IMR-90 (cell line): ENCODE results near the gene HIVEP3. TPM values are rescaled to one million over a fixed set of nuclear protein-coding genes. Genes with fewer than 3 reads are reported as not detected.

Experiments used
- ATAC-seq: fragments of 200-7000 bp; cut with Tn5 transposase; 2 replicates; pipeline ENCODE4 v1.9.1; 2020; ENCODE audit warnings: low read depth, mild to moderate bottlenecking, moderate library complexity
- BruUV-seq: library from RNA; stranded (reverse); fragments of 400-500 nt; replicated peaks from 2 replicates; lab custom pipeline; 2021; lab: Mats Ljungman, UMichigan
- CTCF ChIA-PET: fragments of 300-600 bp; formaldehyde crosslinking; extraction: SDS; loops from one replicate; lab custom pipeline; 2021; ENCODE audit warnings: antibody characterized with exemption; lab: Yijun Ruan, JAX
- POLR2A ChIA-PET: fragments of 300-600 bp; sonication (Branson Sonifier 250); formaldehyde crosslinking; loops from one replicate; lab custom pipeline; 2022; ENCODE audit warnings: antibody characterized with exemption; ENCODE audit not compliant: unreplicated experiment; lab: Charles Lee
- DNase-seq: peaks from one replicate; pipeline ENCODE4 v3.0.0; 2013
- H2AFZ ChIP-seq: replicated peaks from 2 replicates; pipeline ENCODE3; 2013; ENCODE audit warnings: low read length, mild to moderate bottlenecking; ENCODE audit not compliant: poor library complexity
- H2AK5ac ChIP-seq: 2 replicates; pipeline ENCODE4 v1.6.1; 2013; ENCODE audit warnings: low read depth, low read length, inconsistent platforms
- H2AK9ac ChIP-seq: replicated peaks from 2 replicates; pipeline ENCODE3; 2013; ENCODE audit warnings: mild to moderate bottlenecking, low read depth, low read length, moderate library complexity; ENCODE audit not compliant: poor library complexity
- H2BK120ac ChIP-seq: 2 replicates; pipeline ENCODE4 v1.6.1; 2013; ENCODE audit warnings: low read depth, low read length, inconsistent platforms
- H2BK15ac ChIP-seq: 3 replicates; pipeline ENCODE4 v1.6.1; 2013; ENCODE audit warnings: low read depth, low read length, inconsistent platforms
- H2BK20ac ChIP-seq: 2 replicates; pipeline ENCODE4 v1.6.1; 2013; ENCODE audit warnings: low read depth, mild to moderate bottlenecking, inconsistent platforms, low read length, moderate library complexity
- H2BK5ac ChIP-seq: 2 replicates; pipeline ENCODE4 v1.6.1; 2013; ENCODE audit warnings: mild to moderate bottlenecking, low read depth, low read length, inconsistent platforms; ENCODE audit not compliant: poor library complexity, severe bottlenecking
- H3K14ac ChIP-seq: replicated peaks from 2 replicates; pipeline ENCODE4 v1.6.1; 2013; ENCODE audit warnings: low read depth, low read length, inconsistent platforms
- H3K18ac ChIP-seq: 2 replicates; pipeline ENCODE4 v1.6.1; 2013; ENCODE audit warnings: low read depth, low read length, control low read depth
- H3K23ac ChIP-seq: 2 replicates; pipeline ENCODE4 v1.6.1; 2013; ENCODE audit warnings: low read depth, low read length, inconsistent platforms
- H3K27ac ChIP-seq: 2 replicates; pipeline ENCODE4 v1.5.1; 2013; ENCODE audit warnings: mild to moderate bottlenecking, control low read depth, low read length; ENCODE audit not compliant: insufficient read depth
- H3K27me3 ChIP-seq: 2 replicates; pipeline ENCODE4 v1.6.1; 2013; ENCODE audit warnings: low read length; ENCODE audit not compliant: control insufficient read depth, insufficient read depth
- H3K36me3 ChIP-seq: 2 replicates; pipeline ENCODE4 v1.6.1; 2013; ENCODE audit warnings: low read length, mixed read lengths; ENCODE audit not compliant: control insufficient read depth, insufficient read depth
- H3K4ac ChIP-seq: 2 replicates; pipeline ENCODE4 v1.6.1; 2013; ENCODE audit warnings: low read depth, low read length, inconsistent platforms
- H3K4me1 ChIP-seq: 2 replicates; pipeline ENCODE4 v1.6.1; 2013; ENCODE audit warnings: low read length, mixed read lengths; ENCODE audit not compliant: control insufficient read depth, insufficient read depth
- H3K4me2 ChIP-seq: 2 replicates; pipeline ENCODE4 v1.6.1; 2013; ENCODE audit warnings: low read depth, mild to moderate bottlenecking, control low read depth, low read length, moderate library complexity
- H3K4me3 ChIP-seq: 2 replicates; pipeline ENCODE4 v1.5.1; 2013; ENCODE audit warnings: low read depth, mild to moderate bottlenecking, control low read depth, low read length, moderate library complexity; ENCODE audit not compliant: insufficient read depth
- H3K56ac ChIP-seq: 2 replicates; pipeline ENCODE4 v1.6.1; 2013; ENCODE audit warnings: low read length, inconsistent platforms; ENCODE audit not compliant: insufficient read depth; ENCODE audit errors: extremely low read depth
- H3K79me1 ChIP-seq, 2 experiments: 2 replicates each; pipeline ENCODE4 v1.6.1; 2013; ENCODE audit warnings: low read length in 2 of 2, inconsistent platforms in 1 of 2, low read depth in 1 of 2
- H3K9ac ChIP-seq: 2 replicates; pipeline ENCODE4 v1.6.1; 2013; ENCODE audit warnings: low read depth, low read length, control low read depth
- H3K9me1 ChIP-seq: 2 replicates; pipeline ENCODE4 v1.6.1; 2013; ENCODE audit warnings: low read length, inconsistent platforms; ENCODE audit not compliant: insufficient read depth
- H3K9me3 ChIP-seq: 2 replicates; pipeline ENCODE4 v1.6.1; 2013; ENCODE audit warnings: low read length; ENCODE audit not compliant: control insufficient read depth, insufficient read depth
- H4K20me1 ChIP-seq: 2 replicates; pipeline ENCODE4 v1.6.1; 2013; ENCODE audit warnings: low read length, inconsistent platforms; ENCODE audit not compliant: insufficient read depth
- H4K5ac ChIP-seq: 2 replicates; pipeline ENCODE4 v1.6.1; 2013; ENCODE audit warnings: mild to moderate bottlenecking, low read depth, low read length, control low read depth
- H4K8ac ChIP-seq, 2 experiments: 2 replicates each; pipeline ENCODE4 v1.6.1; 2013; ENCODE audit warnings: low read depth in 2 of 2, low read length in 2 of 2, control low read depth in 1 of 2, inconsistent platforms in 1 of 2
- H4K91ac ChIP-seq: 2 replicates; pipeline ENCODE4 v1.6.1; 2013; ENCODE audit warnings: low read depth, low read length, inconsistent platforms; ENCODE audit not compliant: insufficient read depth
- BHLHE40 ChIP-seq: fragments of 150-350 bp; IDR thresholded peaks from 2 replicates; pipeline ENCODE4 v1.6.1; 2016; ENCODE audit warnings: mild to moderate bottlenecking, low read depth, low read length
- CEBPB ChIP-seq: IDR thresholded peaks from 2 replicates; pipeline ENCODE4 v1.6.1; 2012; ENCODE audit warnings: low read depth, low read length, improper control_type of control experiment
- FOS ChIP-seq: fragments of 150-350 bp; IDR thresholded peaks from 2 replicates; pipeline ENCODE4 v1.6.1; 2016; ENCODE audit warnings: low read depth, low read length
- MAZ ChIP-seq: IDR thresholded peaks from 2 replicates; pipeline ENCODE4 v1.6.1; 2012; ENCODE audit warnings: low read depth, mild to moderate bottlenecking, low read length, improper control_type of control experiment, moderate library complexity, borderline replicate concordance
- NFE2L2 ChIP-seq: fragments of 150-350 bp; IDR thresholded peaks from 2 replicates; pipeline ENCODE4 v1.6.1; 2016; ENCODE audit warnings: low read depth, mild to moderate bottlenecking, low read length
- RAD21 ChIP-seq: IDR thresholded peaks from 2 replicates; pipeline ENCODE4 v1.6.1; 2012; ENCODE audit warnings: low read length, improper control_type of control experiment
- RFX5 ChIP-seq: IDR thresholded peaks from 2 replicates; pipeline ENCODE4 v1.8.0; 2012; ENCODE audit warnings: low read depth, mild to moderate bottlenecking, low read length, moderate library complexity
- WGBS, 2 experiments: methylation state at CpG; one replicate each; pipeline versions ENCODE4 v1.1.5 to v1.1.7; 2013; ENCODE audit warnings: missing lambda C conversion rate in 2 of 2; ENCODE audit not compliant: insufficient read length in 1 of 2; ENCODE audit errors: extremely low coverage in 2 of 2; 5-methylcytosine and 5-hydroxymethylcytosine counted together
- dilution Hi-C: fragments of 300-500 bp; cut with HindIII; formaldehyde crosslinking; loops from one replicate; pipeline ENCODE4 v1.14.3; 2018; ENCODE audit warnings: low sequenced_read_pairs; ENCODE audit not compliant: unreplicated experiment
- in situ Hi-C: fragments of 300-500 bp; cut with MboI; formaldehyde crosslinking; loops from 3 replicates; pipeline ENCODE4 v1.14.3; 2019; ENCODE audit warnings: low sequenced_read_pairs, inconsistent platforms, mixed read lengths
- intact Hi-C: fragments of 100-400 bp; cut with micrococcal nuclease; formaldehyde crosslinking; loops from 2 replicates; pipeline ENCODE4 v1.10.0; 2022
- polyA plus RNA-seq, 3 experiments: library from polyadenylated mRNA; depleted of rRNA; stranded (reverse); fragments of >200 nt; gene quantifications; 2 replicates each; pipeline ENCODE4 v1.2.3, GENCODE V29; 2012; ENCODE audit warnings: low replicate concordance in 1 of 3
- total RNA-seq: library from RNA; depleted of rRNA; stranded (reverse); fragments of >200 nt; gene quantifications from 2 replicates; pipeline ENCODE4 v1.2.3, GENCODE V29; 2012
- TF ChIP-seq, protein P1 (sequence below): fragments of 150-350 bp; IDR thresholded peaks from 2 replicates; pipeline ENCODE4 v1.6.1; 2017; ENCODE audit warnings: mild to moderate bottlenecking, antibody characterized with exemption, low read length, low read depth

Gene HIVEP3
- total and polyA plus RNA-seq, 2 of the 4 experiments (the other 2 are of a cell fraction) = 1.4 to 4.0 TPM

DNA sequence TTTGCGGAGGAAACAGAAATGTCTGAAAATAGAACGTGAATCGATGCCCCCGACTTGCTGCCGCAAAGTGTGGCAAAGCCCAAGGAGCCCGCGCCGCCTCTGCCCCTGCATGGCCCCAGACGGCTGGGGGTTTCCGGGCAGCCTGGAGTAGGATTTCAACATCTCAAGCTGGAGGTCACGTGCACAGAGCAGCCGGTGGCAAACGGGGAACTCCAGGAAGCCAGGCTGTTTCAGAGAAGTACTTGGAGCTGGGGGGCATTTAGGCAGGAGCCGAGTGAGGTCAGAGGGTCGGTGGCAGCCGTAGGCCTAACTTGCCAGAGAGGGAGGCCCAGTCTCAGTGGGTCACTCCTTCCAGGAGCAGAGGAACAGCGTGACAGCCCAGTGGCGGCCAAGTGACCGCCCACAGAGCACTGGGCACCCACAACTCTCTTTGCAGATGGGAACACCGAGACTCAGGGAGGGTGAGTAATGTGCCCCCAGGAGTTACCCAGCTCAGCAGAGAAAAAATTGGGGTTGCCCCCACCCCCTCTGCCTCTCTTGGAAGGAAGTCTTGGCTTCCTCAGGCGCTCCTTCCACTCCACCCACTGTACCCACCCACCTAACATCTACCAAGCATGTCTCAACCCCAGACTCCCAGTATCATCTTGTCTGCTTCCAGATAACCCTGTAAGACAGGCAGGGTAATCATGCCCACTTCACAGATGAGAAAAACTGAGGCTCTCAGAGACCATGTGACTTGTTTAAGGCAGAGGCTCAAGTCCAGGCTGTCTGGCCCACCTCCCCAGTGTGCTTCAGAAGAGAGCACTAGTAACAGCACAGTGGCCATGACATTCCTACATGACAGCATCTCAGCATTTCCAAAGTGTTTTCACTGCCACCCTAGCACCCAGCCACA lies 179.4 kb downstream of the HIVEP3 start:
- peak overlapping the region; percentile 84 for H2AK9ac ChIP-seq
- no peak overlapping the region for H3K4me3 ChIP-seq
- H3K9me1 ChIP-seq = peaks cover 26% of the 10 kb centered on the region
- H3K79me1 ChIP-seq = peaks cover 0 to 7% of the 10 kb centered on the region in 2 experiments; a peak in 2 of 4 replicates
- ChIA-PET CTCF (no interaction called here), POLR2A (interaction anchor here (0.7 kb wide), 1 partner anchor 11 kb away, joined by 3 read pairs; no protein-coding TSS in a partner anchor)
- DNase-seq = peak; percentile 87
- H3K4ac ChIP-seq = peak overlapping the region; percentile 94
- H2AFZ ChIP-seq = peak overlapping the region; percentile 90
- ATAC-seq = peak; percentile 48
- peak overlapping the region; percentile 89 for H2BK5ac ChIP-seq
- peak overlapping the region; percentile 84 to 94 for H4K8ac ChIP-seq
- H3K18ac ChIP-seq = peak overlapping the region; percentile 95
- peak overlapping the region; percentile 93 for H2BK120ac ChIP-seq
- TF ChIP-seq BHLHE40 = peak; percentile 91
- TF ChIP-seq RAD21 = no peak
- peak; percentile 91 for TF ChIP-seq CEBPB
- TF ChIP-seq RFX5 = no peak
- no peak; the same call in 1 of the 2 replicates for TF ChIP-seq FOS
- TF ChIP-seq NFE2L2 = no peak
- TF ChIP-seq MAZ = peak; percentile 71; the same call in 1 of the 2 replicates
- TF ChIP-seq, protein P1, sequence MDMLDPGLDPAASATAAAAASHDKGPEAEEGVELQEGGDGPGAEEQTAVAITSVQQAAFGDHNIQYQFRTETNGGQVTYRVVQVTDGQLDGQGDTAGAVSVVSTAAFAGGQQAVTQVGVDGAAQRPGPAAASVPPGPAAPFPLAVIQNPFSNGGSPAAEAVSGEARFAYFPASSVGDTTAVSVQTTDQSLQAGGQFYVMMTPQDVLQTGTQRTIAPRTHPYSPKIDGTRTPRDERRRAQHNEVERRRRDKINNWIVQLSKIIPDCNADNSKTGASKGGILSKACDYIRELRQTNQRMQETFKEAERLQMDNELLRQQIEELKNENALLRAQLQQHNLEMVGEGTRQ = peak; percentile 93
- H3K9me3 ChIP-seq = no peaks in the 10 kb centered on the region
- peak overlapping the region; percentile 87 for H2AK5ac ChIP-seq
- H3K9ac ChIP-seq = peak overlapping the region; percentile 47
- H3K36me3 ChIP-seq = no peaks in the 10 kb centered on the region
- peak overlapping the region; percentile 74 for H3K23ac ChIP-seq
- H3K27ac ChIP-seq = peak overlapping the region; percentile 71
- H4K20me1 ChIP-seq = no peaks in the 10 kb centered on the region
- peak overlapping the region; percentile 86 for H2BK15ac ChIP-seq
- in situ Hi-C loops = no loop called here
- H3K14ac ChIP-seq = peak overlapping the region; percentile 79
- H3K27me3 ChIP-seq = no peaks in the 10 kb centered on the region
- peak overlapping the region; percentile 96 for H4K91ac ChIP-seq
- peak overlapping the region; percentile 99 for H4K5ac ChIP-seq
- 26% methylated on average over 10 of the region's 21 CpGs; no CpG with 5 or more reads in 1 of the 2 experiments for WGBS, 2 experiments
- peak overlapping the region; percentile 70 for H2BK20ac ChIP-seq
- H3K4me1 ChIP-seq = peaks cover 26% of the 10 kb centered on the region
- BruUV-seq = no TSS peak
- dilution Hi-C loops = no loop called here
- intact Hi-C loops = no loop called here
- H3K4me2 ChIP-seq = peak overlapping the region; percentile 69
- H3K56ac ChIP-seq = 0 out of 2 replicates have a peak overlapping the region, but pooled peaks have one; percentile 5
